ENCODE results near the gene ATP1B1.
"Not testable (repeated sequence)": the region's sequence is repeated elsewhere in the genome, so short reads cannot be mapped to it uniquely, and the experiment has no call there.

Gene ATP1B1

GRCh38 chr1:169117014-169117413, 10.5 kb downstream of the ATP1B1 start:
- no peak for DNase-seq

DNA sequence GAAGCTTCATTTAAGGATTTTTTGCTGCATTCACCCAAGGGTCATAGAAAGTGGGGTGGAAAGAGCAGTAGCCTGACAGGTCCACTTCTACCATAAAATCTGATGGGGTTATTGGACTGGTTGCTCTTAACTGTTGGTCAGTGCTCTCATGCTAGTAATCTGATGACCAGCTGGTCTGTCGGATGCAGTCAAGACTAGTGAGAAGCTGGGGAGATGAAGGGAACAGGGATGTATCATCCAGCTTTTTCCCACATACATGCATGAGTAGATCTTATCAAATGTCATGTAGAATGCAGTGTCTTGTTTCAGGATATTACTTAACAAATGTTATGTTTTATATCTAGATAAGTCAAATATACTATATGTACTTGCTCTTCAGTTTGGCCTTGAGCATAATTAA, 11.1 kb downstream of the ATP1B1 start:
- no peak for DNase-seq

- no peak for DNase-seq
Observed at GRCh38 chr1:169118227-169118626, 11.7 kb downstream of the ATP1B1 start.

DNA sequence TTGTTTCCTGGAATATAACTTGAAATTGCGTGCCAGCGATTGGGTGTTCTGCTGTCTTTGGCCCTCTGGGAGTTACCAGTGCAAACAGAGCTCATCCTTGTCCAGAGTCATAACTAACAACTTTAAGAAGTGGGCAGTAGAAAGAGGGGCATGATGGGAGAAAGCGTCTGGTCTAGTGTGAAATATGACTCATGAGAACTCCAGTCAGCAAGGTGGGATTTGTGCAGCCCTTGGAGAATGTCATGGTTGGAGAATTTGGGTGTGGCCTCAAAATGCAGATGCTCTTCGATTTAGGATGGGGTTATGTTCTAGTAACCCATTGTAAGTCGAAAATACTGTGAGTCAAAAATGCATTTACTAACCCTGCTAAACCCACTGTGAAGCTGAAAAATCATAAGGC, 12.9 kb downstream of the ATP1B1 start:
- DNase-seq: peak; percentile 75

DNA sequence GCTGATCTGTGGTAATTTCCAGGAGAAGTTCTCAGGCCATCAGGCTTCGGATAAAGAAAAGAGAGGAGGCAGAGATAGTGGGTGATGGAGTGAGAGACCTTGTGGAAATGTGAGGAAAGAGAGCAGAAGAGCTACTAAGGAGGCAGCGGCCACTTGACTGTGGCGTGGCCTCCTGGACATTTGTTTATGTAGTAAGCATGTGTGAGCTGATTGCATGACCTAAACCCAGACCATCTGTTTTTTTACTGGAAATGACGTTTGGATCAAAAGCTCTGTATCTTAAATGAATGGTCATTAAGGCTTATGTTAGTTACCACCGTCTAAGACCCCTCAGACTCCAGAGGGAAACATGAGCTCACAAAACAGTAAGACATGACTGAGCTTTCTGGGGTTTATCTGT, 13.6 kb downstream of the ATP1B1 start:
- DNase-seq: no peak

DNA sequence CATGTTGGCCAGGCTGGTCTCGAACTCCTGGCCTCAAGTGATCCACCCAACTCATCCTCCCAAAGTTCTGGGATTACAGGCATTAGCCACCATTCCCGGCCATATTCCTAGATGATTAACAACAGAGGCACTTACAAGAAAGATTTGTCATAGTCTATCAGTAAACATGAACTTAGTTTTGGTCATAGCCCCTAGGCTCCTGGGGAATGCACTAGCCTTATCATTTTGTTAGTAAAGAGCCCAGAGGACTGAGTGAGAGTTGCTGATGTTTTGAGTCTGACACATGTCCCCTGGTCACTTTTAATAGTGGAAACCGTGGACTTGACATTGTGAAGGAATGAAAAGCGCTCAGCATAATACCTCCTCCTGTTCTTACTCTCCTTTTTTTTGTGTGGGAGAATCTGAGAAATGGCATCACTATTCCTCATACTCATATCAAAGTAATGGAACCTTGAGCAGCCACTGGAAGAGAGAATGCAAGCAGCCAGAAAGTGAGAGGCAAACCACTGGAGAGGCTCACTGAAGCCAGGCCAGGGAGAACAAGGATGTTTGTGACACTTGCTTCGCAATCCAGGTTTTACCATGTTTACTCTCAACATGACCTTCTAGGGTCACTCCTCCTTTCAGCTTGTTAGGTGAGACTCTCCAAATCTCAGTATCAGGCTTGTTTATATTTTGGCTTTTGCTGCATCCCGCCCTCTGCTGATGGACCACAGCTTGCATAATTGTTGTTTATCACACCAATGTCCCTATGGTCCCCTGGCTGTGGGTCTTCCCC, 14.8 kb downstream of the ATP1B1 start:
- DNase-seq: no peak

GRCh38 chr1:169122976-169123375, 16.5 kb downstream of the ATP1B1 start:
- DNase-seq: no peak

GRCh38 chr1:169124459-169124858, 18.0 kb downstream of the ATP1B1 start:
- no peak for DNase-seq

- not testable (repeated sequence) for DNase-seq
Observed at GRCh38 chr1:169125597-169125996, 19.1 kb downstream of the ATP1B1 start.

DNA sequence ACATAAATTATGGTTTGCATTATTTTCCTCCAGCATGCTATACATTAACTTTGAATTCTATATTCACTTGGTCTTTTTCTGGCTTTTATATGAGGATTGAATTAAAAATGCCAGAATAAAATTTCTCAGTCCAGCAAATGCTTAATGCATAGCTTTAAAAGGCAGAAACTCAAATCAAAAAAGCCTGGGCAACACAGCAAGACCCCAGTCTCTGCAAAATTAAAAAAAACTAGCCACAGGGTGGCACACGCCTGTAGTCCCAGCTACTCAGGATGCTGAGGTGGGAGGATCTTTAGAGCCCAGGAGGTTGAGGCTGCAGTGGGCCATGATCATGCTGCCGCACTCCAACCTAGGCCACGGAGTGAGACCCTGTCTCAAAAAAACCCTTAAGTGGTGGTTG, 19.8 kb downstream of the ATP1B1 start:
- DNase-seq: no peak

- DNase-seq: no peak
Observed at GRCh38 chr1:169127305-169127704, 20.8 kb downstream of the ATP1B1 start.

GRCh38 chr1:169128562-169128961, 22.1 kb downstream of the ATP1B1 start:
- DNase-seq: no peak

DNA sequence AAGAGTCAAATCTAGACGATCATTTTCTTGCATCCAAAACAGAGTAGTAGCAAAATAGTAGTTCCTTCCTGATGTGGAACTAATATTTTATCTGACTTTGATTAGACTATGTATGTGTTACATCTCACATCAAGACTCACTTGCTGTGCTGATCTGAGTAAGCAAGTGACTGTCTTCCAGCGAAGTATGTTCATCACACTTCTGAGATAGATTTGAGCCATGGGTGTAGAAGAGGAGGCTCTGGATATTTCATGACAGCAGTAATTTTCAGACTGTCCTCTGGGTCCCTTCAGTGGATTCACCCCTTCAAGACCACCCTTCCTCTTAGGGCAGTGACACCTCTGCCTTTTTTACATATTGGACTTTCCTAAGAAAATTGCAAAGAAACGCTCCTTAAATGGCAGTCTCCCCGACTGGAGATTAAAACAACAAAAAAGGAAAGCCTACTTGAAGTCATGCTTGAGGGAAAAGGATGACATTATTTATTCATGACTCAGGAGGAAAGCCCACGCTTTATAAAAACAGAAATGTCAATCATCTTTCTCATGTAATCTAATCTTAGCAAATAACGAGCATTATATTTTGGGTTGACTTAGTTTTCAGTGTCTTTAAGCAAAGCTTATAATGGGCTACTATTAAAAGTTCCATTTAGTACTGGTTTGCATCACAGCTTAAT, 22.8 kb downstream of the ATP1B1 start:
- no peak for DNase-seq

DNA sequence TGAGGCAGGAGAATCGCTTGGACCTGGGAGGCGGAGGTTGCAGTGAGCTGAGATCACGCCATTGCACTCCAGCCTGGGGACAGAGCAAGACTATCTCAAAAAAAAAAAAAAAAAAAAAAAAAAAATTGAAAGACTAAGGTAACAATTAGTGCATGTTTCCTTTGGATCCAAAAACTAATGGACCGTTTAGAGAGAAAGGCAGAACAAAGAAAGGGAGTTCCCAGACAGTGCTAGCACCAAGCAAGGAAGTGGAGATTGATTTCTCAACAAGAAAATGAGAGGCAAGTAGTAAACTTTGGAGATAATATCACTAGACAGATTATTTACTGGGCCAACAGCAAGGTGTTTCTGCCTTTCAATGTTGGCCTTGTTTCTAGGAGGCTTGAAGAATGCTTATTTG, 24.2 kb downstream of the ATP1B1 start:
- no peak for DNase-seq

DNA sequence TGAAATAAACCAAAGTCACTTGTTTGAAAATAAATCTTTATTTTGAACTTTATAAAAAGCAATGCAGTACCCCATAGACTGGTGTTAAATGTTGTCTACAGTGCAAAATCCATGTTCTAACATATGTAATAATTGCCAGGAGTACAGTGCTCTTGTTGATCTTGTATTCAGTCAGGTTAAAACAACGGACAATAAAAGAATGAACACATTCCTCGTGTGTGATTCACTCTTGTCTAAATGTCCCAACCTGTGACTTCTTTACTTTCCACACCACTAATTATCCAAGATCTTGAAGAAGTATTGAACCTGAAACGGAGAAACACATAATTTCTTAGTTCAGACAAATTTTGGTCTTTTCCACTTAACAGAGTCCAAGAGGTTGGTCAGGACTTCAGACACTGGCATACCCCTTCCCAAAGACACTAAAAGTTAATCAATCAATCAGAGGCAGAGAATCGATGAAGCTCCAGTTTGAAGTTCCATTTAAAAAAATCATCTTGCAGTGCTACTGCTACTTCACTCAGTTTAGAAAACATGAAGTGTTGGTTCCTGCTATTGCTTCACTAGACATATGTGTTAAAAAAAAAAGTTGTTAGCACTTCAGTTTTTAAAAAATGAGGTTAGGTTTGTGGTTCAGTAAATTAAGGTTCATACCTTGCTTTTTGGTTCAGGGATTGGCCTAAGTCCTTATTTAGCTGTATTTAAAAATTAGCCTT, 26.2 kb downstream of the ATP1B1 start:
- no peak for DNase-seq

- DNase-seq: no peak
Observed at GRCh38 chr1:169133228-169133576, 26.7 kb downstream of the ATP1B1 start.

- DNase-seq: no peak
Observed at GRCh38 chr1:169133801-169134502, 27.5 kb downstream of the ATP1B1 start.

GRCh38 chr1:169137357-169137756, 30.9 kb downstream of the ATP1B1 start:
- DNase-seq: no peak

DNA sequence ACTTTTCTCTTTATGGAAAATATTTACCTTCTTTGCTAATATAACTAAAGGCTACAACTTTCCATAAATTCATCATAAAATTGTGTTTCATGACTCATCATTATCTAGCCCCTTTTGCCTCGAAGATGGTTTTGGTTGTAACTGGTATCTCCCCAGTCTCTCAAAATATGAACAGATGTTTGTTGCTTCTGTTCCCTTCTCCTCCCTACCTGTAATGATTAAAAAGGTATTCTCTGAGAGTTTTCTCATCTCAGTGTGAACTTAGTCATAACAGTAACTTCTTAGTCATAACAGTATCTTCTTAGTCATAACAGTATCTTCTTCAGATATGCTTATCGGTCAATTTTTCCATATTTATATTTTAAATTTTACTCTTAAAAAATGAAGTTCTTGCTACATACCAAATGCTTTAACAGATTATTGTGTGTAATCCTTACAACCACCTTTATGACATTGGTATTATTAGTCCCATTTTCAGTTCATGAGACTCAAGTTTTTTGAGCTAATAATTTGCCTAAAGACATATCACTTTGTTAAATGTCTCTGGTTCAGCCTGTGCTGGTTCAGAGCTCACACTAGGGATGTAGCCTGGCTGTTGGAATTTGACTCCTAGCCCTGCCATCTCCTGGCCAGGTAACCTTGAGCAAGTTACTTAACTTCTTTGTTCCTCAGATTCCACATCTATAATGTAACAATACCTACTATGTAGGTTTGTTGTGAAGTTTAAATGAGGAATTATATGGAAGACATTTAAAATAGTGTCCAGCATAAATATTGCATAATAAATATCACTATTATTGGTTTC, 32.6 kb downstream of the ATP1B1 start:
- DNase-seq: no peak

- no peak for DNase-seq
Observed at GRCh38 chr1:169141356-169141755, 34.9 kb downstream of the ATP1B1 start.

- DNase-seq: no peak
Observed at GRCh38 chr1:169142129-169142528, 35.6 kb downstream of the ATP1B1 start.

DNA sequence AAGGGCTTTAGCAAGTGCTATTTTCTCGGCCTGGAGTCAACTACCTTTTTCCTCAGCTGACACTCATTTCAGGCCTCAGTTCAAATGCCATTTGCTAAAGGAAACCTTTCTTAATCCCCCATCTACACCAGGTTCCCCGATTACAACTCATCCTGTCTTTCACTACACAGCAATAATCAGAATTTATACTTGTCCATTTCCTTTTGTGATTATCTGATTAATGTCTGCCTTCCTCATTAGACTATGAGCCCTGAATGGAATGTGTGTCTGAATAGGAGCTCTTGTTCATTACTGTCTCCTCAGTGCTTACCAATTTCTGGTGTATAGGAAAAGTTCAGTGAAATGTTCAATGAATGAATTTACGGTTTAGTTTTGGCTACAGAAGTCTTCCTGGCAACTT, 36.9 kb downstream of the ATP1B1 start:
- DNase-seq: no peak

DNA sequence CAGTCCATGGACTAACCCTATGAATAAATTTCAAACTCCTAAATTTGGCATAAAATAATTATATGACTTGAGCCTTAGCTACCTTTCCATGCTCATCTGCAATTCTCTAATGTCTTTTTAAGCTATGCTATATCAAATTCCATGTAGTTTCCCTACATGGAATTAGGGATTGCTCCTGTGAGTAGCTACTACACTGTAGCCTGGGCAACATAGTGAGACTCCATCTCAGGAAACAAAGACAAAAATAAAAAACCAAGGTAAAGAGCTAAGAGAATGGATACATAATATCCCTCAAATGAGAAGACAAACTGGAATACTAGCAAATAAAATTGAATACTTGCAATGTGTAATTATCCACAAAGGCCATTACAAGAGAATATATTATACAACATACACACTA, 37.5 kb downstream of the ATP1B1 start:
- DNase-seq: no peak
